Choroid plexus epithelial cell (primary cell): ENCODE results near the gene RABGEF1.
A peak's percentile ranks its signal among the peaks of the same experiment; 100 is the strongest.

Source experiments
- DNase-seq: peaks from one replicate; pipeline ENCODE4 v3.0.0-alpha.2; 2010; ENCODE audit warnings: low read depth
- H3K4me3 ChIP-seq: 2 replicates; pipeline ENCODE4 v1.5.1; 2011; ENCODE audit warnings: low read depth, mild to moderate bottlenecking, control low read depth, low read length, moderate library complexity
- CTCF ChIP-seq: conservative IDR thresholded peaks from 2 replicates; pipeline ENCODE4 v1.5.1; 2011; ENCODE audit warnings: low read depth, mild to moderate bottlenecking, control low read depth, inconsistent platforms, low read length, moderate library complexity

Gene RABGEF1

GRCh38 chr7:66741710-66742049 is 1.1 kb downstream of the RABGEF1 start:
- peak overlapping the region; percentile 92 for H3K4me3 ChIP-seq
- TF ChIP-seq CTCF = no peak
- DNase-seq = peak; percentile 11

- peak overlapping the region; percentile 21 for H3K4me3 ChIP-seq
- DNase-seq = peak; percentile 31
Measured at GRCh38 chr7:66742298-66742697, 1.8 kb downstream of the RABGEF1 start.

- no peak overlapping the region for H3K4me3 ChIP-seq
- TF ChIP-seq CTCF = no peak
- no peak for DNase-seq
Measured at GRCh38 chr7:66743920-66744319, 3.4 kb downstream of the RABGEF1 start.

- DNase-seq = no peak
- no peak for TF ChIP-seq CTCF
- H3K4me3 ChIP-seq = no peak overlapping the region
Measured at GRCh38 chr7:66747385-66747784, 6.9 kb downstream of the RABGEF1 start.

GRCh38 chr7:66747881-66748511 is 7.5 kb downstream of the RABGEF1 start:
- DNase-seq = peak; percentile 33
- TF ChIP-seq CTCF = no peak
- no peak overlapping the region for H3K4me3 ChIP-seq

- no peak for TF ChIP-seq CTCF
- peak; percentile 15 for DNase-seq
Measured at GRCh38 chr7:66748791-66749190, 8.3 kb downstream of the RABGEF1 start.

GRCh38 chr7:66751945-66752344 is 11.4 kb downstream of the RABGEF1 start:
- no peak overlapping the region for H3K4me3 ChIP-seq
- no peak for TF ChIP-seq CTCF
- DNase-seq = no peak

More at GRCh38 chr7:66748791-66749190, 8.3 kb downstream of the RABGEF1 start:
- no peak overlapping the region for H3K4me3 ChIP-seq
